Keratinocyte (primary cell): Measurements from ENCODE around the gene TGIF1. TPM values are rescaled to one million over a fixed set of nuclear protein-coding genes. Genes with fewer than 3 reads are reported as not detected.

Experiments used
- DNase-seq: peaks from one replicate; pipeline ENCODE4 v3.0.0-alpha.2; 2011; ENCODE audit warnings: low read depth, missing footprints, low spot score
- FAIRE-seq: peaks from 2 replicates; lab custom pipeline; 2011; peaks lifted over from hg19 to GRCh38; lab: Jason Lieb, UNC
- H2AFZ ChIP-seq: 2 replicates; pipeline ENCODE4 v1.6.0; 2012; ENCODE audit warnings: low read length, control low read depth, inconsistent platforms; ENCODE audit not compliant: control insufficient read depth
- H3K27ac ChIP-seq: 2 replicates; pipeline ENCODE4 v1.5.1; 2011; ENCODE audit warnings: low read length; ENCODE audit not compliant: control insufficient read depth, insufficient read depth
- H3K27me3 ChIP-seq: 3 replicates; pipeline ENCODE4 v1.6.0; 2011; ENCODE audit warnings: low read length; ENCODE audit not compliant: control insufficient read depth, insufficient read depth; ENCODE audit errors: extremely low read depth
- H3K36me3 ChIP-seq, 2 experiments: 2 replicates in 1 of 2; 3 replicates in 1 of 2; pipeline ENCODE4 v1.5.1; 2011; ENCODE audit warnings: low read length in 2 of 2, mild to moderate bottlenecking in 1 of 2; ENCODE audit not compliant: control insufficient read depth in 2 of 2, insufficient read depth in 2 of 2; ENCODE audit errors: extremely low read depth in 1 of 2
- H3K4me1 ChIP-seq: 3 replicates; pipeline ENCODE4 v1.5.1; 2011; ENCODE audit warnings: low read length; ENCODE audit not compliant: control insufficient read depth, insufficient read depth; ENCODE audit errors: extremely low read depth
- H3K4me2 ChIP-seq: 3 replicates; pipeline ENCODE4 v1.6.0; 2011; ENCODE audit warnings: low read depth, low read length; ENCODE audit not compliant: control insufficient read depth, insufficient read depth; ENCODE audit errors: extremely low read depth
- H3K4me3 ChIP-seq, 3 experiments: fragments of 200-600 bp in 1 of 3; sonication (generic) in 1 of 3; 2 replicates in 2 of 3; 3 replicates in 1 of 3; pipeline ENCODE4 v1.5.1; 2011 to 2016; ENCODE audit warnings: low read length in 3 of 3, mild to moderate bottlenecking in 3 of 3, control low read depth in 2 of 3, inconsistent platforms in 1 of 3, low read depth in 1 of 3, mixed read lengths in 1 of 3, mixed run types in 1 of 3, moderate library complexity in 1 of 3; ENCODE audit not compliant: control insufficient read depth in 2 of 3, insufficient read depth in 2 of 3; ENCODE audit errors: extremely low read depth in 1 of 3
- H3K79me2 ChIP-seq: 2 replicates; pipeline ENCODE4 v1.6.0; 2012; ENCODE audit warnings: low read length; ENCODE audit not compliant: control insufficient read depth, insufficient read depth
- H3K9ac ChIP-seq: 3 replicates; pipeline ENCODE4 v1.6.0; 2011; ENCODE audit warnings: low read length; ENCODE audit not compliant: control insufficient read depth, insufficient read depth; ENCODE audit errors: extremely low read depth
- H3K9me1 ChIP-seq: 3 replicates; pipeline ENCODE4 v1.6.0; 2011; ENCODE audit warnings: low read length; ENCODE audit not compliant: control insufficient read depth, insufficient read depth; ENCODE audit errors: extremely low read depth
- H3K9me3 ChIP-seq: 2 replicates; pipeline ENCODE4 v1.5.1; 2012; ENCODE audit warnings: low read depth, low read length; ENCODE audit not compliant: control insufficient read depth
- H4K20me1 ChIP-seq: 3 replicates; pipeline ENCODE4 v1.6.0; 2011; ENCODE audit warnings: low read length; ENCODE audit not compliant: control insufficient read depth, insufficient read depth; ENCODE audit errors: extremely low read depth
- EZH2 ChIP-seq: IDR thresholded peaks from one replicate; pipeline ENCODE4 v1.6.1; 2012; ENCODE audit warnings: inconsistent platforms, mild to moderate bottlenecking, low read length, moderate library complexity
- dilution Hi-C: fragments of 300-500 bp; cut with MboI; formaldehyde crosslinking; loops from one replicate; pipeline ENCODE4 v1.7.0; 2020; ENCODE audit warnings: low sequenced_read_pairs; ENCODE audit not compliant: extremely low pct_ligation_motif_present
- polyA plus RNA-seq, 5 experiments: library from polyadenylated mRNA; depleted of rRNA in 3 of 5; stranded (reverse) in 3 of 5; stranded (forward) in 1 of 5; unstranded in 1 of 5; fragments of >200 nt; gene quantifications; 1 replicate in 1 of 5; 2 replicates in 3 of 5; 3 replicates in 1 of 5; pipeline versions ENCODE4 v1.2.1 to v1.2.3, GENCODE V29; 2011 to 2012; ENCODE audit warnings: missing spikeins in 2 of 5, low read depth in 1 of 5, low replicate concordance in 1 of 5
- TF ChIP-seq, protein P1 (sequence below), 3 experiments: IDR thresholded peaks in 1 of 3; conservative IDR thresholded peaks in 1 of 3; optimal IDR thresholded peaks in 1 of 3; 2 replicates in 2 of 3; 3 replicates in 1 of 3; pipeline versions ENCODE3 to v1.5.1; 2011; ENCODE audit warnings: low read length in 3 of 3, mild to moderate bottlenecking in 3 of 3, moderate library complexity in 2 of 3, control low read depth in 1 of 3, inconsistent platforms in 1 of 3; ENCODE audit not compliant: insufficient read depth in 2 of 3; ENCODE audit errors: extremely low read depth in 1 of 3

The TGIF1 gene
- polyA plus RNA-seq, 1 donor (not counting 4 experiments of a cell fraction or from before 2014, with no cell fraction given) = 115 TPM

DNA sequence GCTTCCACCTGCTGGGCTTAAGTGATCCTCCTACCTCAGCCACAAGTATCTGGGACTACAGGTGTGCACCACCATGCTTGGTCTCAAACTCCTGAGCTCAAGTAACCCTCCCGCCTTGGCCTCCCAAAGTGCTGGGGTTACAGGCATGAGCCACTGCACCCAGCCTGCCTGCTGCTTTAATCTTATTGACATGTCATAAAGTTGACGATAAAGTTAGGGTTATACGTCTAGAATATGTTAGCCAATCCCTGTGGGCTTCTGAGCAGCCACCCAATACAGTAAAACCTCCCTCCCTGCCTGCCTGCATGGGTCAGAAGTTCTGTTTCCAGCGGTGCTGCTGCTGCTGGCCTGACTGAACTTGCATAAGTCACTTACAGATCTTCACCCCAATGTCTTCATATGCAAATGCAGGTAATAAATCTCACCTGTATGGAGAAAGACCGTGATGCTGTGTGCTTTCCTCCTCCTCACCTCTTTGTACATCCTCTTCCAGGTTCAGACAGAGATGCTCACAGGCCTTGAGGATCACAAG lies 30.1 kb downstream of the TGIF1 start:
- TF ChIP-seq, protein P1, sequence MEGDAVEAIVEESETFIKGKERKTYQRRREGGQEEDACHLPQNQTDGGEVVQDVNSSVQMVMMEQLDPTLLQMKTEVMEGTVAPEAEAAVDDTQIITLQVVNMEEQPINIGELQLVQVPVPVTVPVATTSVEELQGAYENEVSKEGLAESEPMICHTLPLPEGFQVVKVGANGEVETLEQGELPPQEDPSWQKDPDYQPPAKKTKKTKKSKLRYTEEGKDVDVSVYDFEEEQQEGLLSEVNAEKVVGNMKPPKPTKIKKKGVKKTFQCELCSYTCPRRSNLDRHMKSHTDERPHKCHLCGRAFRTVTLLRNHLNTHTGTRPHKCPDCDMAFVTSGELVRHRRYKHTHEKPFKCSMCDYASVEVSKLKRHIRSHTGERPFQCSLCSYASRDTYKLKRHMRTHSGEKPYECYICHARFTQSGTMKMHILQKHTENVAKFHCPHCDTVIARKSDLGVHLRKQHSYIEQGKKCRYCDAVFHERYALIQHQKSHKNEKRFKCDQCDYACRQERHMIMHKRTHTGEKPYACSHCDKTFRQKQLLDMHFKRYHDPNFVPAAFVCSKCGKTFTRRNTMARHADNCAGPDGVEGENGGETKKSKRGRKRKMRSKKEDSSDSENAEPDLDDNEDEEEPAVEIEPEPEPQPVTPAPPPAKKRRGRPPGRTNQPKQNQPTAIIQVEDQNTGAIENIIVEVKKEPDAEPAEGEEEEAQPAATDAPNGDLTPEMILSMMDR (optimal IDR thresholded peaks at IDR 0.05 in 1 of 3, IDR thresholded peaks at IDR 0.05 in 1 of 3, conservative IDR thresholded peaks at IDR 0.05 in 1 of 3; ENCODE audit: extremely low read depth in 1 of 3, insufficient read depth in 2 of 3, low read length in 3 of 3) = no peak
- no peak for TF ChIP-seq EZH2

DNA sequence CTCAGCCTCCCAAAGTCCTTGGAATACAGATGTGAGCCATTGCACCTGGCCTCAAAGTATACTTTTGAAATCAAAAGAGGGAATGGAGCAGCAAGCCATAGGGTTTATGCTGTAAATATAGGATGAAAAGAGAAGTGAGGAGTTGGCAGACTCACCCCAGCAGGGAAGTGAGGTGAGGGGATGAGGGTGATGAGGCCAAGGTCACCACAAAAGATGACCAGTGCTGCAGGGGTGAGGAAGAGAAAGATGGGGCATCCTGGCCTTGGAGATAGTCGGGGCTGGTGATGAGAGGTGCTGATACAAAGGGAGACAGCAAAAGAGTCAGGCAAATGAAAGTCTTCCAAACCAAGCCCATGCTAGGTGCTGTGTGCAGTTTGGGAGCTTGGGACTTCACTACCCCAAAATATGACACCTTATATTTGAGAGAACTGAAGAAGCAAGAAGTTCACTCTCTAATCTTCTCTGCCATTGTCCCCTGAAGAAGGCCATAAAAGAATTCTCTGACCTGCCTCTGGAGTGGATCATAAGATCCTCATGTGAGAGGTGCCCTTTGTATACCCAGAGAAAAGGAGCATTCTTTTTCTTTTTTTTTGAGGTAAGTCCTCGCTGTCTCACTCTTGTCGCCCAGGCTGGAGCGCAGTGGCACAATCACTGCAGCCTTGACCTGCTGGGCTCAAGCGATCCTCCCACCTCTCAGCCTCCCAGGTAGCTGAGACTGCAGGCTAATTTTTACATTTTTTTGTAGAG lies 31.0 kb downstream of the TGIF1 start:
- peaks cover 7% of the 10 kb centered on the region for H3K4me1 ChIP-seq
- no peaks in the 10 kb centered on the region for H3K36me3 ChIP-seq
- no peak for TF ChIP-seq EZH2
- TF ChIP-seq, protein P1 (optimal IDR thresholded peaks at IDR 0.05 in 1 of 3, IDR thresholded peaks at IDR 0.05 in 1 of 3, conservative IDR thresholded peaks at IDR 0.05 in 1 of 3; ENCODE audit: extremely low read depth in 1 of 3, insufficient read depth in 2 of 3, low read length in 3 of 3) = no peak
- no peaks in the 10 kb centered on the region for H4K20me1 ChIP-seq
- H3K9me3 ChIP-seq = no peaks in the 10 kb centered on the region
- no peaks in the 10 kb centered on the region for H3K9me1 ChIP-seq
- no peaks in the 10 kb centered on the region for H3K27me3 ChIP-seq
- H3K4me2 ChIP-seq = no peak overlapping the region
- dilution Hi-C loops = no loop called here
- H2AFZ ChIP-seq = no peak overlapping the region
- H3K27ac ChIP-seq = no peak overlapping the region
- no peak overlapping the region for H3K4me3 ChIP-seq
- H3K79me2 ChIP-seq = no peaks in the 10 kb centered on the region
- FAIRE-seq (no peak), DNase-seq (no peak)
- H3K9ac ChIP-seq = no peak overlapping the region

More for the DNA sequence above, 30.1 kb downstream of the TGIF1 start:
- no peak overlapping the region for H3K4me2 ChIP-seq
- no peak overlapping the region for H3K4me3 ChIP-seq
- no peak overlapping the region for H3K27ac ChIP-seq
- no peak for DNase-seq
- H3K9me1 ChIP-seq = no peaks in the 10 kb centered on the region
- dilution Hi-C loops = no loop called here
- no peaks in the 10 kb centered on the region for H3K79me2 ChIP-seq
- H3K27me3 ChIP-seq = no peaks in the 10 kb centered on the region
- no peak overlapping the region for H3K9ac ChIP-seq
- H3K36me3 ChIP-seq = no peaks in the 10 kb centered on the region
- H2AFZ ChIP-seq = no peak overlapping the region
- H3K9me3 ChIP-seq = no peaks in the 10 kb centered on the region
- no peak for FAIRE-seq
- peaks cover 7% of the 10 kb centered on the region for H3K4me1 ChIP-seq
- no peaks in the 10 kb centered on the region for H4K20me1 ChIP-seq
